Smooth muscle cell (in vitro differentiated cells): ENCODE results near the gene TK2. TPM values are rescaled to one million over a fixed set of nuclear protein-coding genes. Genes with fewer than 3 reads are reported as not detected.

Experiments used
- DNase-seq: peaks from one replicate; lab custom pipeline; 2025; ENCODE audit not compliant: unreplicated experiment; lab: John Stamatoyannopoulos, UW
- H2AFZ ChIP-seq: fragments of 200-600 bp; sonication (generic); 2 replicates; pipeline ENCODE4 v1.6.0; 2016; ENCODE audit warnings: antibody characterized with exemption, low read depth, mild to moderate bottlenecking
- H3F3A ChIP-seq: fragments of 200-600 bp; sonication (generic); 2 replicates; pipeline ENCODE4 v1.6.0; 2017; ENCODE audit warnings: antibody characterized with exemption, low read depth
- H3K27ac ChIP-seq: fragments of 200-600 bp; sonication (generic); 2 replicates; pipeline ENCODE4 v1.5.1; 2016; ENCODE audit warnings: low read depth, mild to moderate bottlenecking
- H3K27me3 ChIP-seq: fragments of 200-600 bp; sonication (generic); 2 replicates; pipeline ENCODE4 v1.6.1; 2016; ENCODE audit warnings: low read depth, mild to moderate bottlenecking
- H3K36me3 ChIP-seq: fragments of 200-600 bp; sonication (generic); 2 replicates; pipeline ENCODE4 v1.5.1; 2016; ENCODE audit warnings: low read depth
- H3K4me1 ChIP-seq: fragments of 200-600 bp; sonication (generic); 2 replicates; pipeline ENCODE4 v1.5.1; 2016; ENCODE audit warnings: low read depth
- H3K4me2 ChIP-seq: fragments of 200-600 bp; sonication (generic); 2 replicates; pipeline ENCODE4 v1.6.0; 2016; ENCODE audit warnings: mild to moderate bottlenecking
- H3K4me3 ChIP-seq: fragments of 200-600 bp; sonication (generic); 2 replicates; pipeline ENCODE4 v1.5.1; 2016; ENCODE audit warnings: mild to moderate bottlenecking
- H3K79me2 ChIP-seq: fragments of 200-600 bp; sonication (generic); 2 replicates; pipeline ENCODE4 v1.6.0; 2016; ENCODE audit warnings: low read depth, mild to moderate bottlenecking
- H3K9ac ChIP-seq: fragments of 200-600 bp; sonication (generic); 2 replicates; pipeline ENCODE4 v1.6.0; 2016; ENCODE audit warnings: low read depth
- H3K9me3 ChIP-seq: fragments of 200-600 bp; sonication (generic); replicated peaks from 2 replicates; pipeline ENCODE4 v1.5.1; 2016; ENCODE audit warnings: low read depth
- H4K20me1 ChIP-seq: fragments of 200-600 bp; sonication (generic); 2 replicates; pipeline ENCODE4 v1.6.0; 2016; ENCODE audit warnings: low read depth
- CTCF ChIP-seq: fragments of 200-600 bp; sonication (generic); IDR thresholded peaks from 2 replicates; pipeline ENCODE4 v1.5.1; 2017; ENCODE audit warnings: borderline replicate concordance, mild to moderate bottlenecking, antibody characterized with exemption; ENCODE audit not compliant: insufficient read depth, poor library complexity, severe bottlenecking
- WGBS: methylation state at CpG from one replicate; pipeline ENCODE4 v1.1.7; 2016; ENCODE audit warnings: low lambda C conversion rate; 5-methylcytosine and 5-hydroxymethylcytosine counted together
- polyA plus RNA-seq: library from polyadenylated mRNA; unstranded; fragments of >200 nt; fragmentation: Nextera tagmentation; extraction: Ambion mirVana; gene quantifications from 2 replicates; pipeline ENCODE4 v1.2.1, GENCODE V29; 2016
- total RNA-seq: library from RNA; depleted of rRNA; stranded (reverse); fragments of >200 nt; gene quantifications from 2 replicates; pipeline ENCODE4 v1.2.3, GENCODE V29; 2014

The TK2 gene
- total and polyA plus RNA-seq, 2 experiments from 2014 or later, result 7.3 to 9.7 TPM

DNA sequence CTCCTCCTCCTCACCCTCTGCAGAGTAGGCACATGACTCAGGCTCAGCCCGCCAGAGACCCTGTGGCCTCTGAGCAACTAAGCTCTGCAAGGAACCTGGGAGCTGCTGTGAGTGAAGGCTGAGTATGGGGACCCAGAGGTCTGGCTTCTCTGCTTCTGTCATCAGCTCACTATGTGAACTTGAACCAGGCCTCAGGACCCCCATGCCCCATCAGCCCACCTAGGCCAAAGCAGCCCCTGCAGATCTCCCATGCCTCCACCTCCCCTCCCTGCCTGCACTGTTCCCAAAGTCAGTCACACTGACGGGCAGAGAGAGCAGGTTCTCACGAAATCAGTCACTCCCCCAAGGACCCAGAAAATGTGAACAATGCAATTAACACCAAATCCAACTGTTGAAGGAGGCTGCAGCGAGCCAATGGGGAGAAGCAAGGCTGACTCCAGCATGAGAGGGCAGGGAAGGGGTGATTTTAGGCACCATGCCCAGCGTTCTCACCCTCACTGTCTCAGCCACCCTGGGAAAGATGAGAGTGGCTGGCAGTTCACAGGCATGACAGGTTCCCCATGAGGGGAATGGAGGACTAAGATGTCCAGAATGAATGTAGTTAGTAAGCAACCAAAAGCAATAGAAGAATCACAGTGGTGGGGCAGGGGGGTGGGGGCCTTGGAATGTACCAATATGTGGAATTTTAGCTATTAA is 62.2 kb downstream of the TK2 start:
- H3K36me3 ChIP-seq, result no peaks in the 10 kb centered on the region
- no peak for TF ChIP-seq CTCF
- no peaks in the 10 kb centered on the region for H3K4me1 ChIP-seq
- 76% methylated on average over 5 of the region's 5 CpGs for WGBS
- H3K9me3 ChIP-seq, result no peaks in the 10 kb centered on the region
- H3F3A ChIP-seq, result no peaks in the 10 kb centered on the region
- H3K79me2 ChIP-seq, result no peaks in the 10 kb centered on the region
- H3K27me3 ChIP-seq, result no peaks in the 10 kb centered on the region
- no peak overlapping the region for H3K4me2 ChIP-seq
- H2AFZ ChIP-seq, result no peak overlapping the region
- no peaks in the 10 kb centered on the region for H4K20me1 ChIP-seq
- no peak overlapping the region for H3K4me3 ChIP-seq
- no peak for DNase-seq
- no peak overlapping the region for H3K9ac ChIP-seq
- H3K27ac ChIP-seq, result no peak overlapping the region

- Histone ChIP-seq H3K4me1 (no peaks in the 10 kb centered on the region), H3F3A (no peaks in the 10 kb centered on the region), H3K36me3 (no peaks in the 10 kb centered on the region), H3K4me2 (no peak overlapping the region), H2AFZ (no peak overlapping the region), H3K27me3 (no peaks in the 10 kb centered on the region), H3K27ac (no peak overlapping the region), H3K79me2 (no peaks in the 10 kb centered on the region), H3K9me3 (no peaks in the 10 kb centered on the region), H4K20me1 (no peaks in the 10 kb centered on the region), H3K9ac (no peak overlapping the region), H3K4me3 (no peak overlapping the region)
- no peak for TF ChIP-seq CTCF
- 94% methylated on average over 3 of the region's 3 CpGs for WGBS
- DNase-seq, result no peak
These were observed 62.9 kb downstream of the TK2 start for GRCh38 chr16:66486773-66487579.

DNA sequence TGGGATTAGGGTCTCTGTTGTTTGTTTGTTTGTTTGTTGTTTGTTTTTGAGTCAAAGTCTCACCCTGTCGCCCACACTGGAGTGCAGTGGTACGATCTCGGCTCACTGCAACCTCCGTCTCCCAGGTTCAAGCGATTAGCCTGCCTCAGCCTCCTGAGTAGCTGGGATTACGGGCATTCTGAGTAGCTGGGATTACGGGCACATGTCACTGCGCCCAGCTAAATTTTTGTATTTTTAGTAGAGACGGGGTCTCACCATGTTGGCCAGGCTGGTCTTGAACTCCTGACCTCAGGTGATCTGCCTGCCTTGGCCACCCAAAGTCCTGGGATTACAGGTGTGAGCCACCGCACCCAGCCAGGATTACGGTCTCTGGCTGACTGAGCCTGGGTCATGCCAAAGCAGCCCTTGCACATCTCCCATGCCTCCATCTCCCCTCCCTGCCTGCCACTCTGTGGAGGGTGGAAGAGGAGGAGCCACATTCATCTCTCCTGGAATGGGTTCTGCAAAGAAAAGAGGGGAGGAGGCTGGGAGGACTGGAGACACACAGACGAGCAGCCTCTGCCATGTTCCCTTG is 63.6 kb downstream of the TK2 start:
- 96% methylated on average over 12 of the region's 12 CpGs for WGBS
- Histone ChIP-seq H2AFZ (no peak overlapping the region), H3K4me3 (no peak overlapping the region), H3K79me2 (no peaks in the 10 kb centered on the region), H3K36me3 (no peaks in the 10 kb centered on the region), H3K27ac (no peak overlapping the region), H4K20me1 (no peaks in the 10 kb centered on the region), H3F3A (no peaks in the 10 kb centered on the region), H3K27me3 (no peaks in the 10 kb centered on the region), H3K4me2 (no peak overlapping the region), H3K9me3 (no peaks in the 10 kb centered on the region), H3K4me1 (no peaks in the 10 kb centered on the region), H3K9ac (no peak overlapping the region)
- TF ChIP-seq CTCF, result no peak
- no peak for DNase-seq
